22Rv1 (cell line): Measurements from ENCODE around the gene GINS2.
A peak's percentile ranks its signal among the peaks of the same experiment; 100 is the strongest.

Source experiments
- H3K27ac ChIP-seq: fragments of 450-650 bp; 2 replicates; pipeline ENCODE4 v1.5.1; 2017
- CTCF ChIP-seq: fragments of 450-650 bp; IDR thresholded peaks from 2 replicates; pipeline ENCODE4 v1.5.1; 2017; ENCODE audit warnings: mild to moderate bottlenecking
- ZFX ChIP-seq: fragments of 450-650 bp; IDR thresholded peaks from 2 replicates; pipeline ENCODE4 v1.6.1; 2017; ENCODE audit warnings: antibody characterized with exemption, borderline replicate concordance

GINS2 gene

GRCh38 chr16:85687651-85688471 lies 893 bp downstream of the GINS2 start:
- TF ChIP-seq CTCF, result no peak
- TF ChIP-seq ZFX, result no peak
- peak overlapping the region; percentile 75 for H3K27ac ChIP-seq

- no peak for TF ChIP-seq ZFX
- no peak for TF ChIP-seq CTCF
- 0 out of 2 replicates have a peak overlapping the region, but pooled peaks have one; percentile 75 for H3K27ac ChIP-seq
These were observed 1.7 kb downstream of the GINS2 start for GRCh38 chr16:85686912-85687591.

- TF ChIP-seq ZFX (no peak), CTCF (no peak)
- H3K27ac ChIP-seq, result no peak overlapping the region
These were observed 3.5 kb downstream of the GINS2 start for GRCh38 chr16:85685251-85685650.

- no peak for TF ChIP-seq CTCF
- TF ChIP-seq ZFX, result no peak
- H3K27ac ChIP-seq, result no peak overlapping the region
These were observed 5.4 kb downstream of the GINS2 start for GRCh38 chr16:85683363-85683762.

GRCh38 chr16:85682516-85682915 lies 6.2 kb downstream of the GINS2 start:
- TF ChIP-seq CTCF, result no peak
- no peak overlapping the region for H3K27ac ChIP-seq

- no peak overlapping the region for H3K27ac ChIP-seq
These were observed 7.5 kb downstream of the GINS2 start for GRCh38 chr16:85681255-85681654.

More at GRCh38 chr16:85681255-85681654, 7.5 kb downstream of the GINS2 start:
- TF ChIP-seq ZFX (no peak), CTCF (no peak)
